GM18873 (cell line): ENCODE measurements around the gene ACE2.
"Not testable (repeated sequence)": the region's sequence is repeated elsewhere in the genome, so short reads cannot be mapped to it uniquely, and the experiment has no call there.

Source experiments
- ATAC-seq: cut with Tn5 transposase; IDR thresholded peaks from one replicate; pipeline ENCODE4 v1.9.1; 2021; ENCODE audit warnings: mild to moderate bottlenecking, moderate library complexity, moderate number of reproducible peaks; ENCODE audit not compliant: unreplicated experiment, low FRiP score

Gene ACE2

DNA sequence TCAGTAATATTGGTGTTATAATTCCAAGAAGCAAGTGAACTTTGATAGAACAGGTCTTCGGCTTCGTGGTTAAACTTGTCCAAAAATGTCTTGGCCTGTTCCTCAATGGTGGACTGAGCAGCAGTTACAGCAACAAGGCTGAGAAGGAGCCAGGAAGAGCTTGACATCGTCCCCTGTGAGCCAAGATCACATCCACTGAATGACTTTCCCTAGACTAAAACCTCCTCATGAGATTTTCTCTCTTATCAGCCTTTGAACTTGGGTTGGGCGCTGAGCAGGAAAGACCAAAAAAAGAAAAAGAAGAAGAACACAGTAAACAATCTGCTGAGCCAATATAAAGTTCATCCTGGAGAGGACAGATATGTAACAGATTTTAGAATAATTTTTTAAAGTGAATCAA lies at the start of gene ACE2:
TSS of gene ACE2 (minus strand) at position 216 of the 400 bp plus-strand sequence. CDS start at position 167, 49 bp downstream.
- no peak for ATAC-seq

GRCh38 chrX:15647510-15647909 lies 46.8 kb upstream of the ACE2 start:
- not testable (repeated sequence) for ATAC-seq

GRCh38 chrX:15646543-15646942 lies 45.8 kb upstream of the ACE2 start:
- no peak for ATAC-seq

DNA sequence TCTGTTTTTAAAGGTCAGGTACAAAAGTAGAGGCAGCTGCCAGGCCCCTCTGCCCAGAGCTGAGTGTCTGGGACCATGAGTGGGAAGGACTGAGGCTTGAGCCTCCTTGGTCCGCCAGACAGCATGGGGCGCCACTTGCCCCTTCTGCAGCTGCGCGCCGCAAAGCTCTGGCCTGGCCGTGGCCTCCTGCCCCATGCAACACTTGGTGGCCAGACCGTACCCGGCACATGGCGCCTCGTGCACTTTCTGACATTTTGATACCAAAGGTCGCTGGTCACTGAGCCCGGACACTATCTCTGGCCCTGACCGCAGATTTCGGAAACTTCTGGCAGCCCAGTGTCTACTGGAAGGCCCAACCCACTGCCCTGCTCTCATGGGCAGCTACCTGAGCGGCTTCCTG lies 45.3 kb upstream of the ACE2 start:
- no peak for ATAC-seq

DNA sequence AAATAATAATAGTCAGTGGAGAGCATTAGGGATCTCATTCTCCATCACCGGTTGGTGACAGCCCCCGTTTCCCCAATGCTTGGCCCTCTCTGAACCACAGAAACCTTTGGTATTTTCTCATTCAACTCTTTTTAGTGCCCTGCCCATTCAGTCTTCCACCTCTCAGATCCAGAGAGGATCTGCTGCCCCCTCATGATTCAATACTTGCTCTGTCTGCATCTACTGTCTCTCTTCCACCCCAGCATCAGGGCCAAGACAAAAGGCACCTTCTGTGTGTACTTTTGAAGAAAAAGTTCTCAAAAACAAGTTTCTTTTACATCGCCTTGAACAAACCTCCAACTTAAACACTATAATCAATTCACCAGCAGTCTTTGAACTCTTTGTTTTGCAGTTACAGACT lies 44.5 kb upstream of the ACE2 start:
- no peak for ATAC-seq

GRCh38 chrX:15644560-15644872 lies 43.8 kb upstream of the ACE2 start:
- ATAC-seq: no peak

GRCh38 chrX:15643786-15644559 lies 43.2 kb upstream of the ACE2 start:
- no peak for ATAC-seq

GRCh38 chrX:15631637-15632036 lies 30.9 kb upstream of the ACE2 start:
- no peak for ATAC-seq

DNA sequence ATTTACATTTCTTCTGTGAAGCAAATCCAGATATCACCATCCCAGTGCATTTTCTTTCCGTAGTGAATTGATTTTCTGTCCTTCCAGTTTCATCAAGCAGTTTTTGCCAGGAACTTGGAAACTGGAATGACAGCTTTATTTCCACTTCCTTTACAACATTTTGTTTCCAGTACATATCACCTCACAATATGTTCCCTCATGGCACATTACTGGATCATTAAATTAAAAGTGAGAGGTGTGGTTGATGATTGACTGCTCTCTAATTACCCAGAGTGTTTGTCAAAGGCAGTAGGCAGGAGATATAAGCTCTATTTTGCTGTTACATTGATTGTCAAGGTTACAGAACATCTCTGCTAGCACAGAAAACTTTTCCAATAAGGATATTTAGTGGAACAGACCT lies 22.3 kb upstream of the ACE2 start:
- no peak for ATAC-seq

GRCh38 chrX:15619053-15619755 lies 18.4 kb upstream of the ACE2 start:
- no peak for ATAC-seq

DNA sequence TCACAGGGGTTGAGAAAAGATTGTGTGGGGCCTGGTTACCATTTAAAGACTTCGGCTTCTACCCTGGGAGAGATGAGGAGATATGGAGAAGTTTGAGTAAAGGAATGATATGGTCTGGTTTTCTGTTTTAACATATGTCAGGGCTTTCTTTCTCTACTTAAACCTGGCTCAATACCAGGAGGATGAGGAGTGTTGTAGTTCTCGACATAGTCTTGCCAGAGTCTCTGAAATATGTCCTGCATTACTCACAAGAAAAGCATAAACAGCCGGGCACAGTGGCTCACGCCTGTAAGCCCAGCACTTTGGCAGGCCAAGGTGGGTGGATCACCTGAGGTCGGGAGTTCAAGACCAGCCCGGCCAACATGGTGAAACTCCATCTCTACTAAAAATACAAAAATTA lies 16.4 kb upstream of the ACE2 start:
- ATAC-seq: no peak

- ATAC-seq: no peak
These were observed 15.8 kb upstream of the ACE2 start for GRCh38 chrX:15616531-15616930.

GRCh38 chrX:15607067-15607466 lies 6.3 kb upstream of the ACE2 start:
- ATAC-seq: no peak

DNA sequence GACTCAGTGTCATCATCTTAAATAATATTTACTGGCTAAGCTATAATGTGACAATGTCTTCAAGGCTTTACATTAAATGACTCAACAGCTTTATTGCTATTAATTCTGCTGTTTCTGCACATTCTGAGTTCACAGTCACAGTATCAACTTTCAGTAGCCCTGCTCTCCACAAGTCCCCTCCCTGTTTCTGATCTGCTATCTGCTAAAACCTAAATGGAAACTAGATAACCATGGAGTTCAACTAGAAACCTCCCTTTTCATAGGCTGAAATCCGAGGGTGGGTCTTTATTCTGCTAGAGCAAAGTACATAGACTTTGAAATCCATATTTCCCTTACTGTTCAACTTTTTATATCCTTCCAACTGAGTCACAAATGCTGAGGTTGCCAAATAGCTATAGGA lies 5.4 kb upstream of the ACE2 start:
- ATAC-seq: no peak

DNA sequence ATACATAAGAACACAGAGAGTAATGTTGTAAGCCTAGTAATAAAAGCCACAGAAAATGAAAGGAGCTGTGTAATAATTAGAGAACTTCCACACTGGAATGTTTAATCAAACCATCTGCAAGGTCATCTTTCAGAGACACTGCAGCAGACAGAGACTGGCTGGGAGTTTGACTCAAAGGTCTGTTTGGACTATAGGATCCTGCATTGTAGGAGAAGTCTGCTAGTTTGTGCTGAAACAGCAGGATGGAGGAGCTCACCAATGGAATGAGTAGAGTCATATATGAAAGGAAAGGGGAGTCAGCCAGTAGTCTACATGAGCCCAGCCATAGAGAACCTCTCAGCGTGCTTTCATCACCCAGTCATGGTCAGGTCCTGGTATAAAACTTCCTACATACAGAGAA lies 4.5 kb upstream of the ACE2 start:
- ATAC-seq: no peak

- no peak for ATAC-seq
These were observed 2.0 kb upstream of the ACE2 start for GRCh38 chrX:15602761-15603160.

DNA sequence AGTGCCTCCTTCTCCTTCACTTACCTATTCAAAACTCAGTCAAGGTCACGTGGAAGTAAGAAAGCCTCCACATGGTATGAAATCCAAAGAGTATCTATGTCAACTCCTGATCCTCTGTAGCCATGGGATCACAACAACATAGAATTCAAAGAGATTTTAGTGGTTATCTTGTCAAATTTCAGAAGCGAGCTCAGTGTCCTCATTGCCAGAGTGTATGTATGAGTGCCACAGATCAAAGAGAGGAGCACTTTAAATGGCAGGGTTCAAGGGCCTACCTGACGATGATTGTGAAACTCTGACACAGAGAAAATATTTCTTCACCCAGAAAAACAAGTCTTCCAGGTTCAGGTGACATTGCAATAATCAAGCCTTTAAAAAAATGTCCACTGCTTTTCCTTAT lies 1.2 kb upstream of the ACE2 start:
- no peak for ATAC-seq

GRCh38 chrX:15600049-15600448 lies 711 bp downstream of the ACE2 start:
- ATAC-seq: no peak

DNA sequence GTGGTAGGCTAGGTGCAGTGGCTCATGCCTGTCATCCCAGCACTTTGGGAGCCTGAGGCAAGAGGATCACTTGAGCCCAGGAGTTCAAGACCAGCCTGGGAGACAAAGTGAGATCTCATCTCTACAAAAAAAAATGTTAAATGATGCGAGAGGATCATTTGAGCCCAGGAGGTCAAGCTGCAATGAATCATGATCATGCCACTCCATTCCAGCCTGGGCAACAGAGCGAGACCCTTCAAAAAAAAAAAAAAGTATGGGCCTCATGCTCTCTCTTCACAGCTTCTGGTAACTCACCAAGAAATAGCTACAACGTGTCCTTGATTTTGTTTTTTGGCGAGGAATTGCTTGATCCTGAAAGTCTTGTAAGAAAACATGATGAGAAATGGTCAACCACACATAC lies 1.3 kb downstream of the ACE2 start:
- no peak for ATAC-seq

GRCh38 chrX:15598026-15598425 lies 2.7 kb downstream of the ACE2 start:
- no peak for ATAC-seq

GRCh38 chrX:15594371-15594770 lies 6.4 kb downstream of the ACE2 start:
- ATAC-seq: no peak
